ENCODE measurements around the gene SCN9A. TPM values are rescaled to one million over a fixed set of nuclear protein-coding genes. Genes with fewer than 3 reads are reported as not detected.

Gene SCN9A
- total and polyA plus RNA-seq, 9 of the 15 experiments (the other 6 are each of a cell fraction or from before 2014, with no cell fraction given): 1.4 to 22.8 (median 7.1) TPM

DNA sequence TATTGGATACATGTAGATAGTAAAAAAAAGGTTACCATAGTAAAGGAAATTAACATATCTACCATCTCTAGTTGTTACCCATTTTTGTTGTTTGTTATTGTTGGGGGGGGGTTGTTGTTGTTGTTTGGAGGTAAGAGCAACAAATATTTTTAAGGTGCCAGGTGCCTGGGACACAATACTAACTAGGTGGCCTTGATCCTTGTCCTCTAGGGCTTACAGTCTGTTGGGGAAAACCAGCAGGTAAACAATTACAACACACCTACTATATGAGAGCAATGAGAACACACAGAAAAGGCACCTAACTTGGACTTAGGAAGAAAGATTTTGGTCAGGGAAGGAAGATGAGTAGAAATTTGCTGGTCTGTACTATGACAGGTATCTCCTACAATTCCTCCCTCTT is 46.3 kb downstream of the SCN9A start:
- Histone ChIP-seq H4K20me1 (replicated peaks; ENCODE audit: control insufficient read depth, insufficient read depth, low read length) (no peaks in the 10 kb centered on the region), H3K9ac (ENCODE audit: insufficient read depth in 1 of 2, low read depth in 2 of 2, low read length in 2 of 2) (no peak overlapping the region), H3K9me1 (ENCODE audit: control insufficient read depth, insufficient read depth, low read length) (no peaks in the 10 kb centered on the region), H3K36me3 (ENCODE audit: control insufficient read depth, insufficient read depth, low read length) (no peaks in the 10 kb centered on the region), H3K79me2 (ENCODE audit: control insufficient read depth, insufficient read depth, low read length) (no peaks in the 10 kb centered on the region), H3K4me1 (replicated peaks in 1 of 2; ENCODE audit: control insufficient read depth in 2 of 2, insufficient read depth in 2 of 2, low read length in 2 of 2) (no peaks in the 10 kb centered on the region; a peak in 1 of 5 replicates), H3K9me3 (replicated peaks; ENCODE audit: control insufficient read depth, insufficient read depth, low read depth, low read length) (no peaks in the 10 kb centered on the region), H3K27me3 (ENCODE audit: control insufficient read depth in 2 of 2, insufficient read depth in 2 of 2, low read length in 2 of 2) (no peaks in the 10 kb centered on the region), H3K4me3 (no peak overlapping the region), H3K4me2 (ENCODE audit: insufficient read depth, low read length) (no peak overlapping the region), H2AFZ (ENCODE audit: low read depth, low read length) (no peak overlapping the region), H3K27ac (ENCODE audit: extremely low read depth, low read depth, low read length) (no peak overlapping the region)
- DNase-seq (ENCODE audit: extremely low read depth in 1 of 4, low spot score in 3 of 4): no peak
- FAIRE-seq: no peak
- BruUV-seq (replicated peaks): no TSS peak
- ATAC-seq: peak; percentile 55
- ChIA-PET POLR2A (interaction anchor here (0.7 to 1.1 kb wide), 3 partner anchors 15 to 46 kb away, joined by 3 to 4 read pairs (median 4); partner anchors contain the start of gene SCN9A), CTCF (ENCODE audit: low intra/inter-chr PET ratio) (no interaction called here)
- TF ChIP-seq HDAC6 (IDR thresholded peaks at IDR 0.05; ENCODE audit: low read depth, low read length) (no peak), TAL1 (IDR thresholded peaks at IDR 0.05) (no peak), MEF2A (IDR thresholded peaks at IDR 0.05; ENCODE audit: control insufficient read depth, low read depth, low read length) (no peak), MTA3 (IDR thresholded peaks at IDR 0.05; ENCODE audit: borderline replicate concordance) (no peak), ZNF79 (CRISPR knock-in tag; IDR thresholded peaks at IDR 0.05; ENCODE audit: low read depth) (no peak), JUNB (CRISPR knock-in tag; conservative IDR thresholded peaks at IDR 0.05) (no peak), PML (IDR thresholded peaks at IDR 0.05; ENCODE audit: low read length) (no peak), MBD2 (IDR thresholded peaks at IDR 0.05; ENCODE audit: borderline replicate concordance, low read depth) (no peak)
- TF ChIP-seq, protein P1, sequence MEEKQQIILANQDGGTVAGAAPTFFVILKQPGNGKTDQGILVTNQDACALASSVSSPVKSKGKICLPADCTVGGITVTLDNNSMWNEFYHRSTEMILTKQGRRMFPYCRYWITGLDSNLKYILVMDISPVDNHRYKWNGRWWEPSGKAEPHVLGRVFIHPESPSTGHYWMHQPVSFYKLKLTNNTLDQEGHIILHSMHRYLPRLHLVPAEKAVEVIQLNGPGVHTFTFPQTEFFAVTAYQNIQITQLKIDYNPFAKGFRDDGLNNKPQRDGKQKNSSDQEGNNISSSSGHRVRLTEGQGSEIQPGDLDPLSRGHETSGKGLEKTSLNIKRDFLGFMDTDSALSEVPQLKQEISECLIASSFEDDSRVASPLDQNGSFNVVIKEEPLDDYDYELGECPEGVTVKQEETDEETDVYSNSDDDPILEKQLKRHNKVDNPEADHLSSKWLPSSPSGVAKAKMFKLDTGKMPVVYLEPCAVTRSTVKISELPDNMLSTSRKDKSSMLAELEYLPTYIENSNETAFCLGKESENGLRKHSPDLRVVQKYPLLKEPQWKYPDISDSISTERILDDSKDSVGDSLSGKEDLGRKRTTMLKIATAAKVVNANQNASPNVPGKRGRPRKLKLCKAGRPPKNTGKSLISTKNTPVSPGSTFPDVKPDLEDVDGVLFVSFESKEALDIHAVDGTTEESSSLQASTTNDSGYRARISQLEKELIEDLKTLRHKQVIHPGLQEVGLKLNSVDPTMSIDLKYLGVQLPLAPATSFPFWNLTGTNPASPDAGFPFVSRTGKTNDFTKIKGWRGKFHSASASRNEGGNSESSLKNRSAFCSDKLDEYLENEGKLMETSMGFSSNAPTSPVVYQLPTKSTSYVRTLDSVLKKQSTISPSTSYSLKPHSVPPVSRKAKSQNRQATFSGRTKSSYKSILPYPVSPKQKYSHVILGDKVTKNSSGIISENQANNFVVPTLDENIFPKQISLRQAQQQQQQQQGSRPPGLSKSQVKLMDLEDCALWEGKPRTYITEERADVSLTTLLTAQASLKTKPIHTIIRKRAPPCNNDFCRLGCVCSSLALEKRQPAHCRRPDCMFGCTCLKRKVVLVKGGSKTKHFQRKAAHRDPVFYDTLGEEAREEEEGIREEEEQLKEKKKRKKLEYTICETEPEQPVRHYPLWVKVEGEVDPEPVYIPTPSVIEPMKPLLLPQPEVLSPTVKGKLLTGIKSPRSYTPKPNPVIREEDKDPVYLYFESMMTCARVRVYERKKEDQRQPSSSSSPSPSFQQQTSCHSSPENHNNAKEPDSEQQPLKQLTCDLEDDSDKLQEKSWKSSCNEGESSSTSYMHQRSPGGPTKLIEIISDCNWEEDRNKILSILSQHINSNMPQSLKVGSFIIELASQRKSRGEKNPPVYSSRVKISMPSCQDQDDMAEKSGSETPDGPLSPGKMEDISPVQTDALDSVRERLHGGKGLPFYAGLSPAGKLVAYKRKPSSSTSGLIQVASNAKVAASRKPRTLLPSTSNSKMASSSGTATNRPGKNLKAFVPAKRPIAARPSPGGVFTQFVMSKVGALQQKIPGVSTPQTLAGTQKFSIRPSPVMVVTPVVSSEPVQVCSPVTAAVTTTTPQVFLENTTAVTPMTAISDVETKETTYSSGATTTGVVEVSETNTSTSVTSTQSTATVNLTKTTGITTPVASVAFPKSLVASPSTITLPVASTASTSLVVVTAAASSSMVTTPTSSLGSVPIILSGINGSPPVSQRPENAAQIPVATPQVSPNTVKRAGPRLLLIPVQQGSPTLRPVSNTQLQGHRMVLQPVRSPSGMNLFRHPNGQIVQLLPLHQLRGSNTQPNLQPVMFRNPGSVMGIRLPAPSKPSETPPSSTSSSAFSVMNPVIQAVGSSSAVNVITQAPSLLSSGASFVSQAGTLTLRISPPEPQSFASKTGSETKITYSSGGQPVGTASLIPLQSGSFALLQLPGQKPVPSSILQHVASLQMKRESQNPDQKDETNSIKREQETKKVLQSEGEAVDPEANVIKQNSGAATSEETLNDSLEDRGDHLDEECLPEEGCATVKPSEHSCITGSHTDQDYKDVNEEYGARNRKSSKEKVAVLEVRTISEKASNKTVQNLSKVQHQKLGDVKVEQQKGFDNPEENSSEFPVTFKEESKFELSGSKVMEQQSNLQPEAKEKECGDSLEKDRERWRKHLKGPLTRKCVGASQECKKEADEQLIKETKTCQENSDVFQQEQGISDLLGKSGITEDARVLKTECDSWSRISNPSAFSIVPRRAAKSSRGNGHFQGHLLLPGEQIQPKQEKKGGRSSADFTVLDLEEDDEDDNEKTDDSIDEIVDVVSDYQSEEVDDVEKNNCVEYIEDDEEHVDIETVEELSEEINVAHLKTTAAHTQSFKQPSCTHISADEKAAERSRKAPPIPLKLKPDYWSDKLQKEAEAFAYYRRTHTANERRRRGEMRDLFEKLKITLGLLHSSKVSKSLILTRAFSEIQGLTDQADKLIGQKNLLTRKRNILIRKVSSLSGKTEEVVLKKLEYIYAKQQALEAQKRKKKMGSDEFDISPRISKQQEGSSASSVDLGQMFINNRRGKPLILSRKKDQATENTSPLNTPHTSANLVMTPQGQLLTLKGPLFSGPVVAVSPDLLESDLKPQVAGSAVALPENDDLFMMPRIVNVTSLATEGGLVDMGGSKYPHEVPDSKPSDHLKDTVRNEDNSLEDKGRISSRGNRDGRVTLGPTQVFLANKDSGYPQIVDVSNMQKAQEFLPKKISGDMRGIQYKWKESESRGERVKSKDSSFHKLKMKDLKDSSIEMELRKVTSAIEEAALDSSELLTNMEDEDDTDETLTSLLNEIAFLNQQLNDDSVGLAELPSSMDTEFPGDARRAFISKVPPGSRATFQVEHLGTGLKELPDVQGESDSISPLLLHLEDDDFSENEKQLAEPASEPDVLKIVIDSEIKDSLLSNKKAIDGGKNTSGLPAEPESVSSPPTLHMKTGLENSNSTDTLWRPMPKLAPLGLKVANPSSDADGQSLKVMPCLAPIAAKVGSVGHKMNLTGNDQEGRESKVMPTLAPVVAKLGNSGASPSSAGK (IDR thresholded peaks at IDR 0.05): no peak
- TF ChIP-seq, protein P2, sequence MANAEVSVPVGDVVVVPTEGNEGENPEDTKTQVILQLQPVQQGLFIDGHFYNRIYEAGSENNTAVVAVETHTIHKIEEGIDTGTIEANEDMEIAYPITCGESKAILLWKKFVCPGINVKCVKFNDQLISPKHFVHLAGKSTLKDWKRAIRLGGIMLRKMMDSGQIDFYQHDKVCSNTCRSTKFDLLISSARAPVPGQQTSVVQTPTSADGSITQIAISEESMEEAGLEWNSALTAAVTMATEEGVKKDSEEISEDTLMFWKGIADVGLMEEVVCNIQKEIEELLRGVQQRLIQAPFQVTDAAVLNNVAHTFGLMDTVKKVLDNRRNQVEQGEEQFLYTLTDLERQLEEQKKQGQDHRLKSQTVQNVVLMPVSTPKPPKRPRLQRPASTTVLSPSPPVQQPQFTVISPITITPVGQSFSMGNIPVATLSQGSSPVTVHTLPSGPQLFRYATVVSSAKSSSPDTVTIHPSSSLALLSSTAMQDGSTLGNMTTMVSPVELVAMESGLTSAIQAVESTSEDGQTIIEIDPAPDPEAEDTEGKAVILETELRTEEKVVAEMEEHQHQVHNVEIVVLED (CRISPR knock-in tag; IDR thresholded peaks at IDR 0.05): no peak
- intact Hi-C loops (cut with micrococcal nuclease) (no loop called here), in situ Hi-C loops (cut with MboI) (no loop called here)
